RWPE1 (cell line): ENCODE data around the gene PCGF6.

Experiments
- CTCF ChIA-PET: fragments of 350-600 bp; sonication (Branson Sonifier 250); formaldehyde crosslinking; extraction: SDS; loops from one replicate; lab custom pipeline; 2021; lab: Yijun Ruan, JAX
- POLR2A ChIA-PET: fragments of 400-600 bp; formaldehyde crosslinking; extraction: SDS; loops from one replicate; lab custom pipeline; 2020; ENCODE audit warnings: antibody characterized with exemption; ENCODE audit not compliant: low non-redundant PET; lab: Yijun Ruan, JAX
- DNase-seq: peaks from one replicate; pipeline ENCODE4 v3.0.0; 2012; ENCODE audit warnings: low spot score
- H3K27ac ChIP-seq: fragments of 450-650 bp; 2 replicates; pipeline ENCODE4 v1.5.1; 2017
- TF ChIP-seq, protein P1 (sequence below): fragments of 450-650 bp; conservative IDR thresholded peaks from 2 replicates; pipeline ENCODE4 v1.5.1; 2017; ENCODE audit warnings: low read depth, mild to moderate bottlenecking

PCGF6 gene, protein sequence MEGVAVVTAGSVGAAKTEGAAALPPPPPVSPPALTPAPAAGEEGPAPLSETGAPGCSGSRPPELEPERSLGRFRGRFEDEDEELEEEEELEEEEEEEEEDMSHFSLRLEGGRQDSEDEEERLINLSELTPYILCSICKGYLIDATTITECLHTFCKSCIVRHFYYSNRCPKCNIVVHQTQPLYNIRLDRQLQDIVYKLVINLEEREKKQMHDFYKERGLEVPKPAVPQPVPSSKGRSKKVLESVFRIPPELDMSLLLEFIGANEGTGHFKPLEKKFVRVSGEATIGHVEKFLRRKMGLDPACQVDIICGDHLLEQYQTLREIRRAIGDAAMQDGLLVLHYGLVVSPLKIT

DNA sequence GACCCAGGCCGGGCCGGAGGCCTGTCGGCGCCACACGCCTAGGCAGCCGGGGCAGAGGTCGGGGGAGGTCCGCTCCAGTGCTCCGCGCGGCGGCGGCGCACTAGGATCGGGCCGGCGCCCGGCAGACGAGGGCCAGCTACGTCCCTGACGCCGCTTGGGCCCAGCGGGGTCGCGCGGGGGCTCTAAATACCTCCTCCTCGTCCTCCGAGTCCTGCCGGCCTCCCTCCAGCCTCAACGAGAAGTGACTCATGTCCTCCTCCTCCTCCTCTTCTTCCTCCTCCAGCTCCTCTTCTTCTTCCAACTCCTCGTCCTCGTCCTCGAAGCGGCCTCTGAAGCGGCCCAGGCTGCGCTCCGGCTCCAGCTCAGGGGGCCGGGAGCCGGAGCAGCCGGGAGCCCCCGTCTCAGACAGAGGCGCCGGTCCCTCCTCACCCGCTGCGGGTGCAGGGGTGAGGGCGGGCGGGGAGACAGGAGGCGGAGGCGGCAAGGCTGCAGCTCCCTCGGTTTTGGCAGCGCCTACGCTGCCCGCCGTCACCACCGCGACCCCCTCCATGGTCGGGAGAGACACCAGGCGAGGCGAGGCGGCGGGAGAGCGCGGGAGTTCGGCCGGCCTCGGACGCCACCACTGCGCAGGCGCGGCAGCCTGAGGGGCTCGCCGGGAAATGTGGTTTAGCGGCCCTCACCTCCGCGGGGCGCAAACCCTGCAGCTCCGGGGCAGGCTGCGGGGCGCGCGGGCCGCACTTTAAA lies at the start of gene PCGF6:
Gene PCGF6 (minus strand): TSS at position 624 of the 744 bp plus-strand sequence. CDS start 74 bp downstream, at position 550.
- ChIA-PET POLR2A (interaction anchor here (0.6 kb wide), 1 partner anchor 14 kb away, joined by 3 read pairs; no protein-coding TSS in a partner anchor), CTCF (no interaction called here)
- TF ChIP-seq, protein P1, sequence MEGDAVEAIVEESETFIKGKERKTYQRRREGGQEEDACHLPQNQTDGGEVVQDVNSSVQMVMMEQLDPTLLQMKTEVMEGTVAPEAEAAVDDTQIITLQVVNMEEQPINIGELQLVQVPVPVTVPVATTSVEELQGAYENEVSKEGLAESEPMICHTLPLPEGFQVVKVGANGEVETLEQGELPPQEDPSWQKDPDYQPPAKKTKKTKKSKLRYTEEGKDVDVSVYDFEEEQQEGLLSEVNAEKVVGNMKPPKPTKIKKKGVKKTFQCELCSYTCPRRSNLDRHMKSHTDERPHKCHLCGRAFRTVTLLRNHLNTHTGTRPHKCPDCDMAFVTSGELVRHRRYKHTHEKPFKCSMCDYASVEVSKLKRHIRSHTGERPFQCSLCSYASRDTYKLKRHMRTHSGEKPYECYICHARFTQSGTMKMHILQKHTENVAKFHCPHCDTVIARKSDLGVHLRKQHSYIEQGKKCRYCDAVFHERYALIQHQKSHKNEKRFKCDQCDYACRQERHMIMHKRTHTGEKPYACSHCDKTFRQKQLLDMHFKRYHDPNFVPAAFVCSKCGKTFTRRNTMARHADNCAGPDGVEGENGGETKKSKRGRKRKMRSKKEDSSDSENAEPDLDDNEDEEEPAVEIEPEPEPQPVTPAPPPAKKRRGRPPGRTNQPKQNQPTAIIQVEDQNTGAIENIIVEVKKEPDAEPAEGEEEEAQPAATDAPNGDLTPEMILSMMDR: no peak
- DNase-seq: peak; percentile 94
- H3K27ac ChIP-seq: peak within 1 kb of the TSS; percentile 77

DNA sequence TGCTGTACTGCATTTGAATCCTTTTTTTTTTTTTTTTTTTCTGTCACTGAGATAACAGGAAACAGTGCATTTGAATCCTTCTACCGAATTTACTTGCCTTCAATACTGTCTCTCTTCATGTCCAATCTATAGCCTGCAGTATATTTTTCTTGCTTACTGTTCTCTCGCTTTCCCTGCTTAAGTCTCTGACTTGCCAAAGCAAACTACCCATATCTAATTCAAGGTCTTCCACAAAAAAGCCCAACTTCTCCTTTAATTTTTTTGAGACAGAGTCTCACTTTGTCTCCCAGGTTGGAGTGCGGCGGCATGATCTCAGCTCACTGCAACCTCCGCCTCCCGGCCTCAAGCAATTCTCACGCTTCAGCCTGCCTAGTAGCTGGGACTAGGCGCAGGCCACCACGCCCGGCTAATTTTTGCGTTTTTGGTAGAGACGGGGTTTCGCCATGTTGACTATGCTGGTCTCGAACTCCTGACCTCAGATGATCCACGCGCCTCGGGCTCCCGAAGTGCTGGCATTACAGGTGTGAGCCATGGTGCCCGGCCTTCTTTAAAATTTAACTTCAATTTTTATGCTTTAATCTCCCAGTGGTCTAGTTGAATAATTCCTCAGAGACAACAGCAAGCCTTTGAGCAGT lies 46.4 kb upstream of the PCGF6 start:
- peak overlapping the region; percentile 61 for H3K27ac ChIP-seq
- no peak for DNase-seq
- ChIA-PET POLR2A (no interaction called here), CTCF (interaction anchor here (1.0 kb wide), 1 partner anchor 91 kb away, joined by 3 read pairs; no protein-coding TSS in a partner anchor)
- TF ChIP-seq, protein P1: no peak

DNA sequence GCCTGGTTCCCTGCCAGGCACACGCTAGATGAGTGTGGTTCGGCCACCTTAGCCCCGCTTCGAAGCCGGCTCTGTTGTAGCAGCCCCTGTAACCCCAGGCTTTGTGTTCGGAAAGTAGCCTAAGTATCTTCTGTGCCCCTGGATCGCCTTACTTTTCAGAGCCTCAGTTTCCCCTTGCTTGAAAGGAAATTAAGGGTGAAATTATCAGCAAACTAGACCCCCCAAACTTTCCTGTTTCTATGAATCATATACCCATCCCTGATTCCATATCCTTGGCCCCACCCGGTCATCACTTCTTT lies 45.8 kb upstream of the PCGF6 start:
- CTCF ChIA-PET: interaction anchor here (1.0 kb wide), 1 partner anchor 92 kb away, joined by 3 read pairs; no protein-coding TSS in a partner anchor
- POLR2A ChIA-PET: interaction anchor here (0.6 to 1.6 kb wide), 2 partner anchors 28 to 290 kb away, joined by 3 read pairs; no protein-coding TSS in a partner anchor
- DNase-seq: peak; percentile 44
- peak overlapping the region; percentile 75 for H3K27ac ChIP-seq
- TF ChIP-seq, protein P1: no peak

DNA sequence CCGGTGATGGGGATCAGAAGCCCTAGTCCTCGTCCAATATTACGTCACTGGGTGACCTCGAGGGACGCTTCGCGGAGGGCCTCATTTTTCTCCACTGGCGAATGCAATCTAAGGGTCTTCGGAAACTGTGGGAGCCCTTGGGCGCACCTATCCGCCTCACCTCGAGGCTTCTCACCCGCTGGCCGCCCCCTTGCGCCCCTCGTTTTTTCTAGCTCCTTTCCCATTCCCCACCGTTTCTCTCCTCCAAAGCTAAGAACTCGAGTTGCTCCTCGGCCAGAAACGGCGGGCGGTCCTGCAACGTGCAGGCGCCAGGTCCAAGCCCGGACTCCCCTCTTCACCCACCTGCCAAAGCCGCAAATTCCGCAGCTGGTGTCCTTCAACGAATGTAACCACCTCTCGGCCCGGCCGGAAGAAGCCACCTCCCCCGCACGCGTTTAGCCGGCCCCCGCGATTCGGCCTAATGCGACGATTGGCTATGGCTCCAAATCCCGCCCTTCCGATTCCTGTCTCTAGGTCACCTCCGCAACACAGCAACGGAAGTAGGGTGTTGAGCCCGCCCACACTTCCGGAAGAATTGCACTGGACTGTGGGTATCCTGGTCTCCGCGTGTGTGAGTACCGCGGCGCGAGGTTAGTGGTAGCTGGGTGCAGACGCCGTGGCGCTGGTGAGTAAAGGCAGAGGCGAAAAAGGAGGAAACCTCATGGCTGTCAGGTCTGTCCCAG lies 45.3 kb upstream of the PCGF6 start, which contains the start of the genes ATP5MK and PDCD11:
Gene ATP5MK (minus strand): TSS at position 409 of the 722 bp plus-strand sequence. CDS start 4,018 bp downstream, outside the sequence.
Gene PDCD11 (plus strand): TSS at position 560 of the 722 bp plus-strand sequence. CDS start 1,801 bp downstream, outside the sequence.
- TF ChIP-seq, protein P1: no peak
- peak; percentile 99 for DNase-seq
- CTCF ChIA-PET: no interaction called here
- POLR2A ChIA-PET: interaction anchor here (0.6 to 1.6 kb wide), 3 partner anchors 28 to 289 kb away, joined by 3 to 4 read pairs (median 3); no protein-coding TSS in a partner anchor
- peak within 1 kb of the TSS; percentile 75 for H3K27ac ChIP-seq

DNA sequence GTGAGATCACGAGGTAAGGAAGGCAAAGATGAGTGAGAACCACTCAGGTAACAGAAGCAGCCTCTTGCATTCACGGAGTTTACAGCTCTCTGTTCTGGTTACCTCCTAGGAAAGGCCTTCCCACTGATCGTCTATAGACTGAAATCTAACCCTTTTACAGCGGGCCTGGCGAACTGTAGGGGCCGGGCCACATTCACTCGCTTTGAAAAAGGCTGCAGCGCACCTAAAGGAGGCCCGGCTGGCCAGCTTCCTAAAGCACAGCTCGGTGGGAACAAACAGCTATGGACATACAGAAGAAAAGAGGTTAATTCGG lies 44.8 kb upstream of the PCGF6 start:
- DNase-seq: peak; percentile 16
- POLR2A ChIA-PET: interaction anchor here (0.6 to 1.6 kb wide), 3 partner anchors 14 to 72 kb away, joined by 3 to 4 read pairs (median 3); no protein-coding TSS in a partner anchor
- CTCF ChIA-PET: no interaction called here
- peak overlapping the region; percentile 75 for H3K27ac ChIP-seq
- TF ChIP-seq, protein P1: no peak
